HG03095 (cell line): Measurements from ENCODE around the gene SNX11.

Experiments used
- ATAC-seq: cut with Tn5 transposase; IDR thresholded peaks from one replicate; pipeline ENCODE4 v1.9.1; 2021; ENCODE audit warnings: moderate library complexity; ENCODE audit not compliant: unreplicated experiment

The SNX11 gene

GRCh38 chr17:48131216-48131824 lies 23.8 kb downstream of the SNX11 start:
- ATAC-seq: no peak

GRCh38 chr17:48132385-48132784 lies 24.8 kb downstream of the SNX11 start:
- ATAC-seq: no peak

- ATAC-seq: no peak
These were observed 27.4 kb downstream of the SNX11 start for GRCh38 chr17:48134912-48135480.

- no peak for ATAC-seq
These were observed 30.1 kb downstream of the SNX11 start for GRCh38 chr17:48137656-48138055.

- ATAC-seq: no peak
These were observed 32.4 kb downstream of the SNX11 start for GRCh38 chr17:48139944-48140343.

GRCh38 chr17:48143629-48144028 lies 36.1 kb downstream of the SNX11 start:
- ATAC-seq: no peak

- ATAC-seq: no peak
These were observed 36.7 kb downstream of the SNX11 start for GRCh38 chr17:48144231-48144630.

- ATAC-seq: no peak
These were observed 37.6 kb downstream of the SNX11 start for GRCh38 chr17:48144976-48145798.

GRCh38 chr17:48148029-48148770 lies 40.6 kb downstream of the SNX11 start:
- no peak for ATAC-seq

GRCh38 chr17:48148854-48149786 lies 41.6 kb downstream of the SNX11 start:
- ATAC-seq: no peak

- ATAC-seq: no peak
These were observed 42.4 kb downstream of the SNX11 start for GRCh38 chr17:48149787-48150463.

- ATAC-seq: no peak
These were observed 43.0 kb downstream of the SNX11 start for GRCh38 chr17:48150597-48151001.

GRCh38 chr17:48151220-48151619 lies 43.7 kb downstream of the SNX11 start:
- ATAC-seq: no peak

GRCh38 chr17:48152289-48152688 lies 44.7 kb downstream of the SNX11 start:
- ATAC-seq: no peak

- ATAC-seq: no peak
These were observed 46.3 kb downstream of the SNX11 start for GRCh38 chr17:48153691-48154358.

- no peak for ATAC-seq
These were observed 48.5 kb downstream of the SNX11 start for GRCh38 chr17:48155889-48156611.

GRCh38 chr17:48159232-48159631 lies 51.7 kb downstream of the SNX11 start:
- no peak for ATAC-seq

GRCh38 chr17:48160177-48161081 lies 52.9 kb downstream of the SNX11 start:
- no peak for ATAC-seq
